Measurements from ENCODE around the gene KIF5C. TPM values are rescaled to one million over a fixed set of nuclear protein-coding genes. Genes with fewer than 3 reads are reported as not detected.

KIF5C gene
- total and polyA plus RNA-seq, 2 donors (not counting 1 experiment from before 2014, with no cell fraction given): 1.9 to 6.1 TPM

GRCh38 chr2:148981324-148981723, 106.3 kb downstream of the KIF5C start:
- Histone ChIP-seq H3K79me2 (ENCODE audit: control insufficient read depth, insufficient read depth, low read length) (no peaks in the 10 kb centered on the region), H3K9me3 (ENCODE audit: control extremely low read depth in 1 of 3, control insufficient read depth in 2 of 3, insufficient read depth in 1 of 3, low read length in 2 of 3) (no peaks in the 10 kb centered on the region), H3K27me3 (replicated peaks in 1 of 4; ENCODE audit: control extremely low read depth in 1 of 4, control insufficient read depth in 3 of 4, insufficient read depth in 4 of 4, low read length in 3 of 4) (no peaks in the 10 kb centered on the region), H3K4me1 (ENCODE audit: control insufficient read depth in 2 of 2, insufficient read depth in 2 of 2, low read length in 2 of 2) (no peaks in the 10 kb centered on the region), H2AFZ (ENCODE audit: insufficient read depth, low read depth, low read length, poor library complexity, severe bottlenecking) (no peak overlapping the region), H4K20me1 (ENCODE audit: control insufficient read depth, insufficient read depth, low read length, poor library complexity, severe bottlenecking) (no peaks in the 10 kb centered on the region), H3K4me2 (replicated peaks; ENCODE audit: low read depth, low read length, poor library complexity, severe bottlenecking) (no peak overlapping the region), H3K36me3 (replicated peaks in 1 of 2; ENCODE audit: control extremely low read depth in 1 of 2, control insufficient read depth in 1 of 2, extremely low read depth in 1 of 2, insufficient read depth in 2 of 2, low read length in 1 of 2) (no peaks in the 10 kb centered on the region), H3K4me3 (ENCODE audit: control extremely low read depth in 1 of 5, extremely low read depth in 1 of 5, insufficient read depth in 1 of 5, low read depth in 2 of 5, low read length in 4 of 5) (no peak overlapping the region), H3K9ac (ENCODE audit: low read length) (no peak overlapping the region), H3K27ac (ENCODE audit: low read length in 2 of 2) (no peak overlapping the region)
- Mint-ChIP-seq H3K4me1 (no peaks in the 10 kb centered on the region), H3K27me3 (no peaks in the 10 kb centered on the region), H3K27ac (no peak overlapping the region), H3K9me3 (ENCODE audit: insufficient read depth) (no peaks in the 10 kb centered on the region), H3K4me3 (no peak overlapping the region)
- TF ChIP-seq EZH2 (IDR thresholded peaks at IDR 0.05; ENCODE audit: borderline replicate concordance, insufficient read depth, low read depth, low read length, poor library complexity, severe bottlenecking) (no peak), CTCF (IDR thresholded peaks at IDR 0.05) (no peak)
- DNase-seq (no peak), ATAC-seq (ENCODE audit: low read depth) (no peak)
- CTCF ChIA-PET: interaction anchor here (1.0 kb wide), 1 partner anchor 1044 kb away, joined by 3 read pairs; no protein-coding TSS in a partner anchor
- intact Hi-C loops (cut with micrococcal nuclease): no loop called here
- whole genome bisulfite sequencing (ENCODE audit: insufficient coverage): 97% methylated on average over 4 of the region's 6 CpGs
- POLR2A ChIA-PET: no interaction called here

GRCh38 chr2:148981781-148982180, 106.8 kb downstream of the KIF5C start:
- no peak overlapping the region for H3K4me3 ChIP-seq (ENCODE audit: control extremely low read depth in 1 of 5, extremely low read depth in 1 of 5, insufficient read depth in 1 of 5, low read depth in 2 of 5, low read length in 4 of 5)
- H2AFZ ChIP-seq (ENCODE audit: insufficient read depth, low read depth, low read length, poor library complexity, severe bottlenecking): no peak overlapping the region
- ChIA-PET POLR2A (no interaction called here), CTCF (no interaction called here)
- Mint-ChIP-seq H3K4me1 (peaks cover under 1% of the 10 kb centered on the region), H3K4me3 (no peak overlapping the region), H3K9me3 (ENCODE audit: insufficient read depth) (no peaks in the 10 kb centered on the region), H3K27me3 (no peaks in the 10 kb centered on the region), H3K27ac (no peak overlapping the region)
- H3K79me2 ChIP-seq (ENCODE audit: control insufficient read depth, insufficient read depth, low read length): no peaks in the 10 kb centered on the region
- no peak overlapping the region for H3K27ac ChIP-seq (ENCODE audit: low read length in 2 of 2)
- 100% methylated on average over 1 of the region's 3 CpGs for WGBS (ENCODE audit: insufficient coverage)
- no peaks in the 10 kb centered on the region for H3K36me3 ChIP-seq (replicated peaks in 1 of 2; ENCODE audit: control extremely low read depth in 1 of 2, control insufficient read depth in 1 of 2, extremely low read depth in 1 of 2, insufficient read depth in 2 of 2, low read length in 1 of 2)
- H4K20me1 ChIP-seq (ENCODE audit: control insufficient read depth, insufficient read depth, low read length, poor library complexity, severe bottlenecking): no peaks in the 10 kb centered on the region
- no peaks in the 10 kb centered on the region for H3K27me3 ChIP-seq (replicated peaks in 1 of 4; ENCODE audit: control extremely low read depth in 1 of 4, control insufficient read depth in 3 of 4, insufficient read depth in 4 of 4, low read length in 3 of 4)
- H3K9me3 ChIP-seq (ENCODE audit: control extremely low read depth in 1 of 3, control insufficient read depth in 2 of 3, insufficient read depth in 1 of 3, low read length in 2 of 3): no peaks in the 10 kb centered on the region
- no peak for TF ChIP-seq CTCF (IDR thresholded peaks at IDR 0.05)
- no peak for DNase-seq
- no peak overlapping the region for H3K9ac ChIP-seq (ENCODE audit: low read length)
- no peaks in the 10 kb centered on the region for H3K4me1 ChIP-seq (ENCODE audit: control insufficient read depth in 2 of 2, insufficient read depth in 2 of 2, low read length in 2 of 2)
- H3K4me2 ChIP-seq (replicated peaks; ENCODE audit: low read depth, low read length, poor library complexity, severe bottlenecking): no peak overlapping the region
- no peak for ATAC-seq (ENCODE audit: low read depth)
- intact Hi-C loops (cut with micrococcal nuclease): no loop called here

Data from B cell (primary cell).